Measurements from ENCODE around the gene EXOC6B. TPM values are rescaled to one million over a fixed set of nuclear protein-coding genes. Genes with fewer than 3 reads are reported as not detected.

Gene EXOC6B
- total RNA-seq, 1 experiment from 2014 or later: 33.7 TPM

DNA sequence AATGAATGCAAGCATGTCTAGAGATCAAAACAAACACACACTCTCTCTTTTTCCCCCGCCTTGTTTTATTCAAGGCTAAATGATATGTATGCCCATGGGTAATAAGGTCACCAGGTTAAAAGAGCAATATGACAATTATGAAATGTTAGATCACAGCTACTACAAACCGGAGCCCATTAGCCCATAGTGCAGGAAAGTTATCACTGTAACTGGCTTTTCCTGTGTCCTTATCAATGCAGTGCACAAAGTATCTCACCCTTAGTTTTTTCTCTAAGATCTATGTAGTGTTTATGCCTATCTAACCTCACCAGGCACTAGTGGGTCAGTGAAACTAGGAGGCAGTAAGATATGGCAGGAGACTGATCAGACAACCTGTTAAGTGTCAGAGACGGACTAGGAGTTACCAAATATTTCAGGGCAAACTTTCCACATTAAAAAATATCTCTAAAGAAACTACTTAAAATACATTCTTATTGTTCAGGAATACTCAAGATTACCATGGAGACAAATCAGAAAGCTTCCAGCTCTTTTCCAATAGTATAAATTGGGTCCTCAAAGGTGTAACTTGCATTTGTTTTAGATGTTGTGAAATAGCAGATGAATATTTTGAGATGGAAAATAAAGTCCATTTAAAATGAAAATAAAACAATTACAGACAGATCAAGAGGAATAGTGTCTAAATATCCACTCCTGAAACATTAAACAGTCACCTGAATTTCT lies 282.2 kb downstream of the EXOC6B start:
- ChIA-PET POLR2A (no interaction called here), CTCF (interaction anchor here (1.3 kb wide), 1 partner anchor 394 kb away, joined by 4 read pairs; no protein-coding TSS in a partner anchor)
- ATAC-seq (no peak), DNase-seq (ENCODE audit: low spot score) (no peak)
- H3K27me3 Mint-ChIP-seq (ENCODE audit: low read depth): no peaks in the 10 kb centered on the region
- H3K9me3 Mint-ChIP-seq: no peaks in the 10 kb centered on the region; the same call in 1 of the 2 replicates
- H3K4me1 Mint-ChIP-seq: peaks cover 9% of the 10 kb centered on the region
- no peak overlapping the region for H3K27ac Mint-ChIP-seq
- TF ChIP-seq SP1 (CRISPR knock-in tag; conservative IDR thresholded peaks at IDR 0.05): no peak
- TF ChIP-seq STAT6 (CRISPR knock-in tag; conservative IDR thresholded peaks at IDR 0.05; ENCODE audit: low read depth): no peak
- TF ChIP-seq NFATC4 (CRISPR knock-in tag; IDR thresholded peaks at IDR 0.05): no peak
- TF ChIP-seq PRDM15 (CRISPR knock-in tag; IDR thresholded peaks at IDR 0.05): no peak
- TF ChIP-seq TEAD1 (CRISPR knock-in tag; IDR thresholded peaks at IDR 0.05): no peak
- TF ChIP-seq JAZF1 (CRISPR knock-in tag; IDR thresholded peaks at IDR 0.05): no peak
- no peak for TF ChIP-seq RELA (CRISPR knock-in tag; IDR thresholded peaks at IDR 0.05; ENCODE audit: borderline replicate concordance)
- TF ChIP-seq ZNF425 (CRISPR knock-in tag; conservative IDR thresholded peaks at IDR 0.05): no peak
- TF ChIP-seq MXD4 (CRISPR knock-in tag; IDR thresholded peaks at IDR 0.05; ENCODE audit: borderline replicate concordance): no peak
- no peak for TF ChIP-seq NFE2L1 (CRISPR knock-in tag; IDR thresholded peaks at IDR 0.05)
- TF ChIP-seq ZNF317 (CRISPR knock-in tag; IDR thresholded peaks at IDR 0.05; ENCODE audit: borderline replicate concordance, low read depth): no peak
- TF ChIP-seq, protein P1, sequence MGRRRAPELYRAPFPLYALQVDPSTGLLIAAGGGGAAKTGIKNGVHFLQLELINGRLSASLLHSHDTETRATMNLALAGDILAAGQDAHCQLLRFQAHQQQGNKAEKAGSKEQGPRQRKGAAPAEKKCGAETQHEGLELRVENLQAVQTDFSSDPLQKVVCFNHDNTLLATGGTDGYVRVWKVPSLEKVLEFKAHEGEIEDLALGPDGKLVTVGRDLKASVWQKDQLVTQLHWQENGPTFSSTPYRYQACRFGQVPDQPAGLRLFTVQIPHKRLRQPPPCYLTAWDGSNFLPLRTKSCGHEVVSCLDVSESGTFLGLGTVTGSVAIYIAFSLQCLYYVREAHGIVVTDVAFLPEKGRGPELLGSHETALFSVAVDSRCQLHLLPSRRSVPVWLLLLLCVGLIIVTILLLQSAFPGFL (CRISPR knock-in tag; IDR thresholded peaks at IDR 0.05; ENCODE audit: borderline replicate concordance): no peak
- TF ChIP-seq GABPB1 (CRISPR knock-in tag; IDR thresholded peaks at IDR 0.05): no peak
- TF ChIP-seq NR3C1 (CRISPR knock-in tag; conservative IDR thresholded peaks at IDR 0.05; ENCODE audit: low read depth): no peak
- no peak for TF ChIP-seq CDX4 (CRISPR knock-in tag; IDR thresholded peaks at IDR 0.05; ENCODE audit: borderline replicate concordance)
- TF ChIP-seq ZNF281 (CRISPR knock-in tag; IDR thresholded peaks at IDR 0.05): no peak
- TF ChIP-seq CREB1 (CRISPR knock-in tag; IDR thresholded peaks at IDR 0.05): no peak
- no peak for TF ChIP-seq MYBL2 (CRISPR knock-in tag; IDR thresholded peaks at IDR 0.05)
- no peak for TF ChIP-seq AFF4 (CRISPR knock-in tag; IDR thresholded peaks at IDR 0.05; ENCODE audit: borderline replicate concordance)
- no peak overlapping the region for H3K4me3 Mint-ChIP-seq
- no peaks in the 10 kb centered on the region for H3K36me3 Mint-ChIP-seq
